Measurements from ENCODE around the gene RPH3AL.

Gene RPH3AL

GRCh38 chr17:302300-302698 lies 50.3 kb downstream of the RPH3AL start:
- Histone ChIP-seq H3K9me3 (ENCODE audit: severe bottlenecking) (no peaks in the 10 kb centered on the region), H3K4me3 (ENCODE audit: low read depth, low read length) (no peak overlapping the region), H3K36me3 (peaks cover 7% of the 10 kb centered on the region), H3K27ac (no peak overlapping the region), H3K27me3 (ENCODE audit: insufficient read depth, low read depth, severe bottlenecking) (no peaks in the 10 kb centered on the region)
- no peak for TF ChIP-seq CTCF (IDR thresholded peaks at IDR 0.05; ENCODE audit: low read depth, low read length)
- DNase-seq = no peak

DNA sequence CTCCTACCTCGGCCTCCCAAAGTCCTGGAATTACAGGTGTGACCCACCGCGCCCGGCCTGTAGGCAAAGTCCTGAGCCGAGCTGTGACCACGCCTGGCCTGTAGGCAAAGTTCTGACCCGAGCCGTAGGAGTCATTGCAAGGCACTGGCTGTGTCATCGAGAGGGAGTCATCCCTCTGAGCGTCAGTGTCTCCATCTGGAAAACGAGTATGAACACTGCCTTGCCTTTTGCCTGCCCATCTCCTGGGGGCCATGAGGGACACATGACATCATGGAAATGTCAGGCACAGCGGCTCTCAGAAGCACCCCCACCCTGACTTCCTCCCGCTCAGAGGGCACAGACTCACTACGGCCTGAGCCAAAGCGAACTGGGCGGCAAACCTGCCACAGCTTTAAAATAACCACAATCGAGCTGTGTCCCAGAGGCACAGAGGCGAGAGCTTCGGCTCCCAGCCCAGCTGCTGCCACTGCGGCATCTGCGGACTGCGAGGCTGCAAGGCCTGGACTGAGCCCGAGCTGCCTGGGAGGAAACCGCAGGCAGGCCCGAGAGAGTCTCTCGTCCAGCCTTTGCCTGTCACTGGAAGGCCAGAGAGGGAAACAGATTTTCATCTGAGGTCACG lies 50.8 kb downstream of the RPH3AL start:
- no peaks in the 10 kb centered on the region for H3K9me3 ChIP-seq (ENCODE audit: severe bottlenecking)
- TF ChIP-seq CTCF (IDR thresholded peaks at IDR 0.05; ENCODE audit: low read depth, low read length) = no peak
- H3K36me3 ChIP-seq = peaks cover 7% of the 10 kb centered on the region
- H3K27ac ChIP-seq = no peak overlapping the region
- DNase-seq = no peak
- H3K27me3 ChIP-seq (ENCODE audit: insufficient read depth, low read depth, severe bottlenecking) = no peaks in the 10 kb centered on the region
- no peak overlapping the region for H3K4me3 ChIP-seq (ENCODE audit: low read depth, low read length)

GRCh38 chr17:300881-301280 lies 51.7 kb downstream of the RPH3AL start:
- Histone ChIP-seq H3K27me3 (ENCODE audit: insufficient read depth, low read depth, severe bottlenecking) (no peaks in the 10 kb centered on the region), H3K36me3 (peaks cover 7% of the 10 kb centered on the region)
- TF ChIP-seq CTCF (IDR thresholded peaks at IDR 0.05; ENCODE audit: low read depth, low read length) = no peak

DNA sequence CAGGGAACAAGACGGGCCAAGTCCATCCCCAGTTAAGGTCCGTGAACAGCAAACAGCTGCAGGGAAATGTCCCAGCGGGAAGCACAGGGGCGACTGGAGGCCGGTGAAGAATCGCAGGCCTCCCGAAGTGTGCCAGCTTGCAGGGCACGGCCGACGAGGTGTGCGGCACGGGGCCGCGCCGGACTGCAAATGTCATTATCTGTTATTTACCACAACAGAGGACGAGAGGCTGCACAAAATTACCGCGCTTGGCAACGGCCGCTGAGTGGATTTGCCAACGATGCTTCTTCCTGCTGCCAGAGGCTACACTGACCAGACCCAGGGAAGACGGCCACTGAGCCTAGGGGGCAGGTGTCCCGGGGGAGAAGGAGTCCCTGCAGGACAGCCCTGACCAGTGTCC lies 53.1 kb downstream of the RPH3AL start:
- H3K27me3 ChIP-seq (ENCODE audit: insufficient read depth, low read depth, severe bottlenecking) = no peaks in the 10 kb centered on the region
- H3K9me3 ChIP-seq (ENCODE audit: severe bottlenecking) = no peaks in the 10 kb centered on the region
- TF ChIP-seq CTCF (IDR thresholded peaks at IDR 0.05; ENCODE audit: low read depth, low read length) = no peak
- no peak for DNase-seq
- no peak overlapping the region for H3K27ac ChIP-seq
- H3K4me3 ChIP-seq (ENCODE audit: low read depth, low read length) = no peak overlapping the region
- H3K36me3 ChIP-seq = peaks cover 7% of the 10 kb centered on the region

More at GRCh38 chr17:300881-301280, 51.7 kb downstream of the RPH3AL start:
- no peak overlapping the region for H3K27ac ChIP-seq
- no peak for DNase-seq
- H3K9me3 ChIP-seq (ENCODE audit: severe bottlenecking) = no peaks in the 10 kb centered on the region
- no peak overlapping the region for H3K4me3 ChIP-seq (ENCODE audit: low read depth, low read length)

DNA sequence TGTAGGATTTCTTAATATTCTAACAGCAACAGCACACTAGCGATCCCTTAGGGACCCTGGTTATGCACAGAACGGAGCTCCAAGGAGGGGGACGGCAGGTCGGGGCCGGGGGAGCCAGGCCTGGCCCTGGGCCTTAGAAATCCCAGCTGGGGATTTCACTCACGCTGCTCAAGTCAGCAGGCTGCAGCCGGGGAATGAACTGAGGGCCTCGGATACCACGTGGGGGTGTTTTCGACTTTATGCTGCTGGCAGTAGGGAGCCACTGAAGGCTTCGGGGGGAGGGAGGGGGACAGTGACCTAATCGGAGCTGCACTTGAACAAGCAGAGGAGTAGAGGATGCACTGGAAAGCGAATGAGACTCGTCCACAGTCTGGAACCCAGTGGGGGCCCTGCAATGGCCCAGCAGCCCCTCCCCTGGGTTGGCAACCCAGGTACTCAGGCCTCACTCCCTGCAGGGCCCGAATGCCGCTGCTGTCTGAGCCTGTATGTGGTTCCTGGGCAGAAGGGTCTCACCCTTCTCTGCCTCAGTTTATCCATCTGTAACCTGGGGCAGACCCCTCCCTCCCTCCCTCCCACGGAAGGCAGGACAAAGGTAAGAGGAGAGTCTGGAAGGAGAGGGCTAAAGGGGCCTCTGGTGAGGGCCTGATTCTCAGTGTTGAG lies 53.7 kb downstream of the RPH3AL start:
- Histone ChIP-seq H3K9me3 (ENCODE audit: severe bottlenecking) (no peaks in the 10 kb centered on the region), H3K27ac (no peak overlapping the region), H3K36me3 (peaks cover 7% of the 10 kb centered on the region), H3K27me3 (ENCODE audit: insufficient read depth, low read depth, severe bottlenecking) (no peaks in the 10 kb centered on the region), H3K4me3 (ENCODE audit: low read depth, low read length) (no peak overlapping the region)
- DNase-seq = no peak
- TF ChIP-seq CTCF (IDR thresholded peaks at IDR 0.05; ENCODE audit: low read depth, low read length) = no peak
